Measurements from ENCODE around the gene MNAT1.
A peak's percentile ranks its signal among the peaks of the same experiment; 100 is the strongest.
"Not testable (repeated sequence)": the region's sequence is repeated elsewhere in the genome, so short reads cannot be mapped to it uniquely, and the experiment has no call there.

MNAT1 gene

GRCh38 chr14:60807247-60807646 is 72.7 kb downstream of the MNAT1 start:
- no peak for DNase-seq

GRCh38 chr14:60807971-60808370 is 73.4 kb downstream of the MNAT1 start:
- peak; percentile 34 for DNase-seq

DNA sequence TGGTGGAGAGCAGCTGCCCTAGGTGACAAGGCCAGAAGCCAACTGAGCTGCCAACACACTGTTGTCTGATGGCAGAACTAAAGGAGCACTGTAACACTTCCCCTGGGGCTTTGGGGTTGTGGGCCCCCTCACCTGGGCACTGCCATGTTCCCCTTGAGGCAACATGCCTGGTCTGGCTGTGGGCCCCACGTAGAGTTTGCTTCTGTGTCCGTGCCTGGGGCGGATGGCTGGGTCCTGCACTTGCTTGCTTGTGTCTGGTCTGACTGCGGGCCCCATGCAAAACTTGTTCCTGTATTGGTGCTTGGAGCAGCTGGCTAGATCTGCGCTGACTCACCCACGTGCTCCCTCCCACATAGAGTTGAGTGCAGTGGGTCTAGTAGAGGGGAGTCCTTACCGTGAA is 78.4 kb downstream of the MNAT1 start:
- no peak for DNase-seq

GRCh38 chr14:60815371-60815770 is 80.8 kb downstream of the MNAT1 start:
- no peak for DNase-seq

GRCh38 chr14:60817113-60817512 is 82.6 kb downstream of the MNAT1 start:
- peak; percentile 19 for DNase-seq

GRCh38 chr14:60819575-60819974 is 85.0 kb downstream of the MNAT1 start:
- no peak for DNase-seq

- DNase-seq = no peak
Measured at GRCh38 chr14:60838601-60839000, 104.0 kb downstream of the MNAT1 start.

DNA sequence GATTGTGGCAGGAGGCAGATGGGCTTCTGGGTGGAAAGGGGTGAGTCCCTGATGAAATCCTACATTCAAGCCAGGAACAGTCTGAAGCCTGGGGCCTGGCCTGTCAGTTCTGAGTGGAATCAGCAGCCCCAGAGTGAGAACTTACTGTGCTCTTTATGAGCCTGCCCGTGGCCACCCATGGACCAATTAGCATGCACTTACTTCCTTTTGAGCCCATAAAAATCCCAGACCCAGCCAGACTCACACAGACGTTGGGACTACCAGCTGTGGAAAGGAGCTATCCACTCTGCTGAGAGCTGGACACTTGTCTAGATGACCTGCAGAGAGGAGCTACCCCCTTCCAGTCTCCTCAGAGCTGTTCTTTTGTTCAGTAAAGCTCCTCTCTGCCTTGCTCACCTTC is 104.5 kb downstream of the MNAT1 start:
- no peak for DNase-seq

- no peak for DNase-seq
Measured at GRCh38 chr14:60839657-60840056, 105.1 kb downstream of the MNAT1 start.

DNA sequence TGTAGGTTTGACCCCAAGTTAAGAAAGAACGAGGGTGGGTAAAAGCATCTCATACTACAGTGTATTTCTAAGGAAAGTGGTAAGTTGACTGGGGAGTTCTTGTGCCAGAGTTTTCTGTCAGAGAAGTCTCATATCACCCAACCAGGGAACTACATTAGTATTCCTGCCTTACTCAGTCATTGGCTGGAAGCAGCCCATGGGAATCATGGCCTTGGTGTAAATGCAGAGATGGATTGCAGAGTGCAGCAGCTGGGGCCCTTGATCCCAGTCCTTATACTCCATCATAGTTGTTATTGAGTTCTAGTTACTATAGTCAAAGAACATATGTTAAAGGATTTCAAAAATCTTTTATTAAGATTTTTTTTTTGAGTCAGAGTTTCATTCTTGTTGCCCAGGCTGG is 105.8 kb downstream of the MNAT1 start:
- no peak for DNase-seq

DNA sequence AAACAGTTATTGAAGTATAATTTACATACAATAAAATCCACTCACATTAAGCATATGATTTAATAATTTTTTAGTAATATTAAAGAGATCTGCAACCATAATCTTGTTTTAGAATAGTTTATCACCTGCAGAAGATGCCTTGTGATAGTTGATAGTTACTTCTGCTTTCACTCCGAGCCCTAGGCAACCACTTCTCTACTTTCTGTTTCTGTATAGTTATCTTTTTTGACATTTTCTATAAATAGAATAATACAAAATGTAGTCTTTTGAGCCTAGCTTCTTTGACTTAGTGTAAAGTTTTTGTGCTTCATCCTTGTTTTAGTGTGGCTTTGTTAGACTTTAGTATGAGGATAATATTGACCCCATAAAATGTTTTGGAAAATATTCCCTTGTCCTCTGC is 111.0 kb downstream of the MNAT1 start:
- DNase-seq = no peak

- DNase-seq = no peak
Measured at GRCh38 chr14:60848066-60848465, 113.5 kb downstream of the MNAT1 start.

DNA sequence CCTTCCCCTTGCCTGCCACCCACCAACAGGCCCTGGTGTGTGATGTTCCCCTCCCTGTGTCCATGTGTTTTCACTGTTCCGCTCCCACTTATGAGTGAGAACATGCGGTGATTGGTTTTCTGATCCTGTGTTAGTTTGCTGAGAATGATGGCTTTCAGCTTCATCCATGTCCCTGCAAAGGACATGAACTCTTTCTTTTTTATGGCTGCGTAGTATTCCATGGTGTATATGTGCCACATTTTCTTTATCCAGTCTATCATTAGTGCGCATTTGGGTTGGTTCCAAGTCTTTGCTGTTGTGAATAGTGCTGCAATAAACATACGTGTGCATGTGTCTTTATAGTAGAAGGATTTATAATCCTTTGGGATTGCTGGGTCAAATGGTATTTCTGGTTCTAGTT is 117.1 kb downstream of the MNAT1 start:
- DNase-seq = not testable (repeated sequence)

DNA sequence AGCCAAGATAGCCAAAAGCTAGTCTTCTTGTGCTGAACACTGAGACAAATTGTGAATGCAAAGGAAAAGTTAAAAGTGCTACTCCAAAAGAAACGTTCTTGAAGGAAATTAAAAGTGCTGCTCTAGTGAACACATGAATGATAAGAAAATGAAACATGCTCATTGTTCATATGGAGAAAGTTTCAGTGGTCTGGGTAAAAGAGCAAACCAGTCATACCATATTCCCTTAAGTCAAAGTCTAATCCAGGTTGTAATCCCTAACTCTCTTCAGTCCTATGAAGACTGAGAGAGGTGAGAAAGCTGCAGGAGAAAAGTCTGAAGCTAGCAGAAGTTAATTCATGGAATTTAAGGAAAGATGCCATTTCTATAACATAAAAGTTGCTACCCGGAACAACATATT is 121.5 kb downstream of the MNAT1 start:
- DNase-seq = no peak

- no peak for DNase-seq
Measured at GRCh38 chr14:60859525-60859924, 125.0 kb downstream of the MNAT1 start.

DNA sequence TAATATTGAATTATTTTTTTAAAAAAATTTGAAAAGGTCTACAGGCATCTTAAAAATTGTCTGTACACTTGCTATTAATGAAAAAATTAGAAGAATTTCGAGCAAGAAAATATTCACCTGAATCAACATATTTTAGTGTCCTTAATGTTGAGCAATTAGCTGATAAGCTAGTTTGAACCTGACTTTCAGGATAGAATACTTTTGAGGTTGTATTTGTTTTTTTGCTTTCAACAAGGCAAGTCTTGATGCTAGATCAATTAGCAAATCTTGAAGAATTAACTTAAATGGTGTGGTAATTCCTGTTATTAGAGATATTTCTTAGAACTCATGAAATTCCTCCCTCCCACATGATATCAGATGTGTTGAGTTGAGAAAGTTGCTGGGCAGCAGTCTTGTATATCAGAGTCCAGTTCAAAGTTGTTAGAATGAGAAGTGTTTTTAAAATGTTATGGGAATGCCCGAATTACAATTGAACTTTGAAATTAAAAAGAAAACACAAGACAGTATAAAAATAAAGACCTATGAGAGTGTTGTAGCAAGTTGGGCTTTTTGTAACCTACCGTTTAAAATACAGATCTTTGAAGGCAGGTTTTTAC is 127.1 kb downstream of the MNAT1 start:
- no peak for DNase-seq

- peak; percentile 4 for DNase-seq
Measured at GRCh38 chr14:60862283-60862682, 127.7 kb downstream of the MNAT1 start.

GRCh38 chr14:60863249-60863648 is 128.7 kb downstream of the MNAT1 start:
- no peak for DNase-seq

GRCh38 chr14:60865378-60866127 is 131.0 kb downstream of the MNAT1 start:
- no peak for DNase-seq

DNA sequence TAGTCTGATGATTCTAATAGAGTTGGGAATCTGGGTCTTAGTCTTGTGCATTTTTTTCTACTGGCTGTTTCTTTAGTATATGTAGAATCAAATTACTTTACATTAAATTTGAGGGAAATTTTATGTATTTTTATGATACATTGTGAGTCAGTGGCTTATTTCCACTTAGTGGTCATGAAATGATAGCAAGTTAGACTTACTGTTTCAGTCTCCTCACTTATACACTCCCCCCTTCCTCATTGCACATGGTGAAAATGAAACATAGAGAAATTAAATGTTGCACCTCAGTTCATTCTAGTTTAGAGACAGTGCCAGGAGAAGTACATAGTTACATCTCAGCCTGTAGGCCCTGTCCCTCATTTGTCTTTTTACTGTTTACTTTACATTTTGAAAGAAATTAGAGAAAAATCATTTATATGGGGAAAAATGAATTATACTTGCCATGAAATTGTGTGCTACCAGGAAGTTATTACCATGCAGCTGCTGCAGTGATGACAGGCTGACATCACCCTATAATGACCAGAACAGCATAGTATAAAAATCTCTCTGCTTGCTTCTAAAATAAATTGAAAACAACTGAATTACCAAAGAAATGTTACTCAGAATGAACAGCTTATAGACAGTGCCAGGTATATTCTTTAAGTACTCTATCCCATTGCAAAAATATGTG is 133.1 kb downstream of the MNAT1 start:
- peak; percentile 23 for DNase-seq

GRCh38 chr14:60878121-60878520 is 143.6 kb downstream of the MNAT1 start:
- no peak for DNase-seq

DNA sequence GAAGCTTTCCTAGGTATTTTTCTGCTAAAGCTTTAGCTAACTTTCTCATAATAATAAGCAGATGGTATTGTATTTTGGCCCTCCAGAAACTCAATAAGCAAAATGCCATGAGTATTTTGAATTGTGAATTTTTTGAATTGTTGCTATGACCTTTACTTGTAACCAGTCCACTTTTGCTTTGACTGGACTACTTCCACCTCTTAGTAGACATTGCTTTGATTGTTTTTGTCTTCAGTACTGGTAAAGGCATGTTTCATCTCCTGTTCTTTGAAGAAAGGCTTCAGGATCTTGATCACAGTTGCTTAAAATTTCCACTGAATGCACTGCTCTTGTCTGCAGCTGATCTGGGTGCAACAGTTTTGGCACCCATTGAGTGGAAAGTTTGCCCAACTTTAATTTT is 144.0 kb downstream of the MNAT1 start:
- no peak for DNase-seq

DNA sequence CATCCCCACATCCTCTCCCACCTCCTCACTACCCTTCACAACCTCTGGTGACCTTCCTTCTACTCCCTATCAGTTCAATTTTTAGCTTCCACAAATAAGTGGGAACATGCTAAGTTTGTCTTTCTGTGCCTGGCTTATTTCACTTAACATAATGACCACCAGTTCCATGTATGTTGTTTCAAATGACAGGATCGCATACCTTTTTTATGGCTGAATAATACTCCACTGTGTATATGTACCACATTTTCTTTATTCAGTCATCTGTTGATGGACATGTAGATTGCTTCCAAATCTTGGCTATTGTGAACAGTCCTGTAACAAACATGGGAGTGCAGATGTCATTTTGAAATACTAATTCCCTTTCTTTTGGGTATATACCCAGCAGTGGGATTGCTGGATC is 147.7 kb downstream of the MNAT1 start:
- no peak for DNase-seq

- DNase-seq = no peak
Measured at GRCh38 chr14:60884134-60884533, 149.6 kb downstream of the MNAT1 start.

Data from HCEC 1CT (cell line).